ENCODE data around the gene GIPC3. TPM values are rescaled to one million over a fixed set of nuclear protein-coding genes. Genes with fewer than 3 reads are reported as not detected.
A peak's percentile ranks its signal among the peaks of the same experiment; 100 is the strongest.

Gene GIPC3
- total RNA-seq, 6 experiments from 2014 or later, result 0.51 to 1.6 (median 0.80) TPM

- TF ChIP-seq, protein P1, sequence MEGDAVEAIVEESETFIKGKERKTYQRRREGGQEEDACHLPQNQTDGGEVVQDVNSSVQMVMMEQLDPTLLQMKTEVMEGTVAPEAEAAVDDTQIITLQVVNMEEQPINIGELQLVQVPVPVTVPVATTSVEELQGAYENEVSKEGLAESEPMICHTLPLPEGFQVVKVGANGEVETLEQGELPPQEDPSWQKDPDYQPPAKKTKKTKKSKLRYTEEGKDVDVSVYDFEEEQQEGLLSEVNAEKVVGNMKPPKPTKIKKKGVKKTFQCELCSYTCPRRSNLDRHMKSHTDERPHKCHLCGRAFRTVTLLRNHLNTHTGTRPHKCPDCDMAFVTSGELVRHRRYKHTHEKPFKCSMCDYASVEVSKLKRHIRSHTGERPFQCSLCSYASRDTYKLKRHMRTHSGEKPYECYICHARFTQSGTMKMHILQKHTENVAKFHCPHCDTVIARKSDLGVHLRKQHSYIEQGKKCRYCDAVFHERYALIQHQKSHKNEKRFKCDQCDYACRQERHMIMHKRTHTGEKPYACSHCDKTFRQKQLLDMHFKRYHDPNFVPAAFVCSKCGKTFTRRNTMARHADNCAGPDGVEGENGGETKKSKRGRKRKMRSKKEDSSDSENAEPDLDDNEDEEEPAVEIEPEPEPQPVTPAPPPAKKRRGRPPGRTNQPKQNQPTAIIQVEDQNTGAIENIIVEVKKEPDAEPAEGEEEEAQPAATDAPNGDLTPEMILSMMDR (IDR thresholded peaks at IDR 0.05), result no peak
- TF ChIP-seq POLR2A (IDR thresholded peaks at IDR 0.05), result no peak
- DNase-seq (no peak), ATAC-seq (no peak)
- H3K9me3 ChIP-seq, result no peaks in the 10 kb centered on the region
- H3K4me3 ChIP-seq, result no peak overlapping the region
- H3K36me3 ChIP-seq, result no peaks in the 10 kb centered on the region
- H3K27ac ChIP-seq, result no peak overlapping the region
- H3K4me1 ChIP-seq, result no peaks in the 10 kb centered on the region
- H3K27me3 ChIP-seq, result no peaks in the 10 kb centered on the region
- intact Hi-C loops (cut with DNase I), result loop anchor here (10.0 kb wide), 2 partner anchors 69 to 79 kb away; partner anchors contain the start of gene CACTIN (in 1 of the 2)
- 74% methylated on average over 3 of the region's 10 CpGs for WGBS (ENCODE audit: insufficient coverage, low coverage, low lambda C conversion rate, missing lambda C conversion rate)
Observed at GRCh38 chr19:3545669-3546034, 39.6 kb upstream of the GIPC3 start.

- H3K9me3 ChIP-seq, result no peaks in the 10 kb centered on the region
- no peak overlapping the region for H3K4me3 ChIP-seq
- H3K36me3 ChIP-seq, result no peaks in the 10 kb centered on the region
- intact Hi-C loops (cut with DNase I), result loop anchor here (10.0 kb wide), 2 partner anchors 69 to 79 kb away; partner anchors contain the start of gene CACTIN (in 1 of the 2)
- ATAC-seq (peak; percentile 5 to 14 (median 10)), DNase-seq (peak in 1 of 3 donors; percentile 62)
- no peak for TF ChIP-seq POLR2A (IDR thresholded peaks at IDR 0.05)
- TF ChIP-seq, protein P1 (IDR thresholded peaks at IDR 0.05), result no peak
- H3K4me1 ChIP-seq, result no peaks in the 10 kb centered on the region
- H3K27ac ChIP-seq, result no peak overlapping the region
- 28% methylated on average over 6 of the region's 23 CpGs for WGBS (ENCODE audit: insufficient coverage, low coverage, low lambda C conversion rate, missing lambda C conversion rate)
- no peaks in the 10 kb centered on the region for H3K27me3 ChIP-seq
Observed at GRCh38 chr19:3546119-3546518, 39.2 kb upstream of the GIPC3 start.

DNA sequence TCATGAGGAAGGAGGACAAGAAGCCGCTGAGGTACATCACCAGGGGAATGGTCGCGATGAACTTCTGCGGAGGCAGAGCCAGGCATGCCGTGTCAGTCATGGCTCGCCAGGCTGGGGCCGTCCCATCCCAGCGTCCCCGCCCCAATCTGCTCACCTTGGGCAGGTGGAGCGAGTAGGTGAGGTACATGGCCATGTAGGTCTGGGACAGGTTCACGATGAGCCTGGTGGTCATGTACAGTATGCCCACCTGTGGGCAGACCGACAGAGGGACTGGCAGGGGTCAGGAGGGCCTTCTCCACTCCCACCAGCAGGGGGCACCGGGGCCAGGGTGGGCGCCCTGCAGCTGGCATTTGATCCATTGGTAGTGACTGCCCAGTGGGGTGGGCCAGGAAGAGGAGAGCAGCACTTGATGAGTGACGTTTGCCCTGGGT is 38.0 kb upstream of the GIPC3 start:
- ATAC-seq, result no peak
- no peak for TF ChIP-seq POLR2A (IDR thresholded peaks at IDR 0.05)
- TF ChIP-seq, protein P1 (IDR thresholded peaks at IDR 0.05), result peak; percentile 31 to 39 (median 34)
- Histone ChIP-seq H3K27ac (no peak overlapping the region), H3K27me3 (no peaks in the 10 kb centered on the region), H3K9me3 (no peaks in the 10 kb centered on the region), H3K4me1 (no peaks in the 10 kb centered on the region), H3K4me3 (no peak overlapping the region), H3K36me3 (no peaks in the 10 kb centered on the region)
- WGBS (ENCODE audit: insufficient coverage, low coverage, low lambda C conversion rate, missing lambda C conversion rate), result no CpG with 5 or more reads among the region's 15 CpGs
- no peak for DNase-seq
- intact Hi-C loops (cut with DNase I), result loop anchor here (10.0 kb wide), 2 partner anchors 67 to 77 kb away; partner anchors contain the start of gene CACTIN (in 1 of the 2)

DNA sequence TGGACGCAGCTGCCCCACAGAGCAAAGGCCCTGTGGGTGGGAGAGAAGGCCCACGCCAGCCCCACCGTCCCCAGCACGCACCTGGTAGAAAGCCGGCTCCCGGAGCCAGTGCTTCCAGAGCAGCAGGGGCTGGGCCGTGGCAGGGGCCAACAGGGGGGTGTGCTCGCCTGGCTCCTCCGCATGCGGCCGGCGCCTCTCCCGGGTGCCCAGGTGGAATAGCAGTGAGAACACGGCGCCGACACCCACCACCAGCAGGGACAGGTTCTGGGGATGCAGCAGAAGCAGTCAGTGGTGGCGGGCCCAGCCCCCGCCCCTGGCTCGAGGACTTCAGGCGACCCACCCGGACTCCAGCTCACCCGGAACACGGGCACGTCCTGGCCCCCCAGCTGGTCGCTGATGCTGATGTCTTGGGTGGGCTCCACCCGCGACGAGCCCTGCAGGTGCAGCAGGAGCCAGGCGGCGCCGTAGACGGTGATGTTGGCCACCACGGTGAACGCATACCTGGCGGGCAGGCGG is 37.5 kb upstream of the GIPC3 start:
- peaks cover 0 to 2% (median 0%) of the 10 kb centered on the region in 4 donors for H3K4me1 ChIP-seq
- no CpG with 5 or more reads among the region's 36 CpGs for WGBS (ENCODE audit: insufficient coverage, low coverage, low lambda C conversion rate, missing lambda C conversion rate)
- TF ChIP-seq, protein P1 (IDR thresholded peaks at IDR 0.05), result no peak
- no peak for TF ChIP-seq POLR2A (IDR thresholded peaks at IDR 0.05)
- H3K9me3 ChIP-seq, result no peaks in the 10 kb centered on the region
- H3K36me3 ChIP-seq, result no peaks in the 10 kb centered on the region
- no peak overlapping the region for H3K27ac ChIP-seq
- ATAC-seq, result no peak
- H3K4me3 ChIP-seq, result no peak overlapping the region
- no peaks in the 10 kb centered on the region for H3K27me3 ChIP-seq
- peak in 1 of 3 donors; percentile 62 for DNase-seq
- intact Hi-C loops (cut with DNase I), result loop anchor here (10.0 kb wide), 2 partner anchors 67 to 77 kb away; partner anchors contain the start of gene CACTIN (in 1 of the 2)

All from right lobe of liver (tissue), 6 donors.